Measurements from ENCODE around the gene TMEM132A. TPM values are rescaled to one million over a fixed set of nuclear protein-coding genes. Genes with fewer than 3 reads are reported as not detected.

Gene TMEM132A
- total RNA-seq, 1 donor = 40.6 TPM

- H3K4me3 ChIP-seq (ENCODE audit: low read depth, low read length) = no peak overlapping the region
- no peak for DNase-seq (ENCODE audit: low read depth)
- TF ChIP-seq, protein P1, sequence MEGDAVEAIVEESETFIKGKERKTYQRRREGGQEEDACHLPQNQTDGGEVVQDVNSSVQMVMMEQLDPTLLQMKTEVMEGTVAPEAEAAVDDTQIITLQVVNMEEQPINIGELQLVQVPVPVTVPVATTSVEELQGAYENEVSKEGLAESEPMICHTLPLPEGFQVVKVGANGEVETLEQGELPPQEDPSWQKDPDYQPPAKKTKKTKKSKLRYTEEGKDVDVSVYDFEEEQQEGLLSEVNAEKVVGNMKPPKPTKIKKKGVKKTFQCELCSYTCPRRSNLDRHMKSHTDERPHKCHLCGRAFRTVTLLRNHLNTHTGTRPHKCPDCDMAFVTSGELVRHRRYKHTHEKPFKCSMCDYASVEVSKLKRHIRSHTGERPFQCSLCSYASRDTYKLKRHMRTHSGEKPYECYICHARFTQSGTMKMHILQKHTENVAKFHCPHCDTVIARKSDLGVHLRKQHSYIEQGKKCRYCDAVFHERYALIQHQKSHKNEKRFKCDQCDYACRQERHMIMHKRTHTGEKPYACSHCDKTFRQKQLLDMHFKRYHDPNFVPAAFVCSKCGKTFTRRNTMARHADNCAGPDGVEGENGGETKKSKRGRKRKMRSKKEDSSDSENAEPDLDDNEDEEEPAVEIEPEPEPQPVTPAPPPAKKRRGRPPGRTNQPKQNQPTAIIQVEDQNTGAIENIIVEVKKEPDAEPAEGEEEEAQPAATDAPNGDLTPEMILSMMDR (IDR thresholded peaks at IDR 0.05; ENCODE audit: insufficient read depth, low read depth, low read length) = no peak
Observed at GRCh38 chr11:60917267-60917666, 7.0 kb upstream of the TMEM132A start.

DNA sequence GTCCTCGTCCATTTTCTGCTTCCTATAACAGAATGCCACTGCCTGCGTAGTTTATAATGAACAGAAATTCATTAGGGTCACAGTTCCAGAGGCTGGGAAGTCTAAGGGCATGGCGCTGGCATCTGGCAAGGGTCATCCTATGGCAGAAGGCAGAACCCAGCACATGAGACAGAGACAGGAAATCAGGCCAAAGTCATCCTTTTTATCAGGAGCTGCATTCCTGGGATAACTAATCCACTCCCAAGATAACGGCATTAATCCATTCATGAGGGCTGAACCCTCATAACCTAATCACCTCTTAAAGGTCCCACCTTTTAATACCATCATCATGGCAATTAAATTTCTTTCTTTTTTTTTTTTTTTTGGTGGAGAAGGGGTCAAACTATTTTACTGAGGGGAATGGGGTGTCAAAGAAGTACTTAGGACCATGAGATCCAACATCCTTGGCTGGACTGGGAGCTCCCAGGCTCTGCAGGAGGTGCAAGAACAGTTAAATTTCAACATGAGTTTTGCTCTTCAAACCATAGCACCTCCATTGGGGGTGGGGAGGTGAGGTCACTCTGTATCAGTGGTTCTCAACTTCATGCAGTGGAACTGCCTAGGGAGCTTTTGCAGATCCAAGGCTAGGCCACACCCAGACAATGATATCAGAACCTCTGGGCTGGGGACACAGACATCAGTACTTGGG lies 5.9 kb upstream of the TMEM132A start:
- no peak for DNase-seq (ENCODE audit: low read depth)
- TF ChIP-seq, protein P1 (IDR thresholded peaks at IDR 0.05; ENCODE audit: insufficient read depth, low read depth, low read length) = no peak
- H3K4me3 ChIP-seq (ENCODE audit: low read depth, low read length) = no peak overlapping the region

- H3K4me3 ChIP-seq (ENCODE audit: low read depth, low read length) = no peak overlapping the region
- peak; percentile 33 for DNase-seq (ENCODE audit: low read depth)
- TF ChIP-seq, protein P1 (IDR thresholded peaks at IDR 0.05; ENCODE audit: insufficient read depth, low read depth, low read length) = no peak
Observed at GRCh38 chr11:60918939-60919265, 5.4 kb upstream of the TMEM132A start.

DNA sequence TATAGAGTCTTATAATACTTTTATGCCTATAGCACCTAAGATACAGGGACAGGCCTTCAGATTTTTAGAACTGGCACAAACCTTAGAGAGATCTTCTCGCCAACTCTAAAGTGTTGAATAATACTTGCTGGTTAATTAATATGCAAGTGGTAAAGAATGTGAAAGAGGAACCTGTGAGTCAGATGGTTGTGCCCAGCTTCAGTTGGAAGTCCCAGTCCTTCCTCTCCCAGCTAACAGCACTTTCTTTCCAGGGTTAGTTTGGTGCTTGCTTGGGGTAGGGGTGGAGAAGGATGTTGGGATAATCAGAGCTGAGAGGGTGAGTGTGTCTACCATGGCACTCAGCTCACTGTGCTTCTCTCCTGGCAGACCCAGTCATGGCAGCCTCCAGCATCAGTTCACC lies 4.9 kb upstream of the TMEM132A start:
- TF ChIP-seq, protein P1 (IDR thresholded peaks at IDR 0.05; ENCODE audit: insufficient read depth, low read depth, low read length) = no peak
- H3K4me3 ChIP-seq (ENCODE audit: low read depth, low read length) = no peak overlapping the region
- DNase-seq (ENCODE audit: low read depth) = no peak

DNA sequence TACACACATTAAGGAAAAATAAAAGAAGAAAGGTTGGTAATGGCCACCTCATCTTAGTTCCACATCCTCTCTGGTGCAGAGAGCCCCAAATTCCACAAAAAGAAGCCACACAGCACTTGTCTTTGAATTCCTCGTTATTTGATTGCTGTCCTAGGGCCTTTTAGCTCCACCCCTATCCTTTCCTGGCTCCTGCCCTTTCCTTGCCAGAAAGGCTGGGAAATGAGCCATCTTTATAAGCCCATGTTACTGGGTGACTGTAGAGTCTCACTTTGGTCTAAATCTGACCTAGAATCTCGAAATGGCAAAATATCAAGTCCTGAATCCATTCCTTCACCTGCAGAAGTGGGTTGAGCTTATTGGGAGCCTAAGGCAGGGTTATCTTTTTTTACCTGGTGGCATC lies 4.3 kb upstream of the TMEM132A start:
- H3K4me3 ChIP-seq (ENCODE audit: low read depth, low read length) = no peak overlapping the region
- TF ChIP-seq, protein P1 (IDR thresholded peaks at IDR 0.05; ENCODE audit: insufficient read depth, low read depth, low read length) = no peak
- DNase-seq (ENCODE audit: low read depth) = no peak

DNA sequence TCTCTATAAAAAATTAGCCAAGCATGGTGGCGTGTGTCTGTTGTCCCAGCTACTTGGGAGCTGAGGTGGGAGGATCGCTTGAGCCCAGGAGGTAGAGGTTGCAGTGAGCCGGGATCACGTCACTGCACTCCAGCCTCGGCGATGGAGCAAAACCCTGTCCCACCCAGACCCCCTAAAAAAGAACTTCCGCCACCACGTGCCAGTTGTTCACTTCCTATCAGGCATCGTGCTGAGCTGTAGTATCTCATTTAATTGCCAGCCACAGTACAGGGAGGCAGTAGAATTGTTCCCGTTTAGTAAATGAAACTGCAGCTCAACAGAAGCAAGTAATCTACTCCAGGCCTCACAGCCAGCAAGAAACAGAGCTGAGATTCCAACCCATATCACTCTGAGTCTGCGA lies 3.0 kb upstream of the TMEM132A start:
- no peak overlapping the region for H3K4me3 ChIP-seq (ENCODE audit: low read depth, low read length)
- no peak for DNase-seq (ENCODE audit: low read depth)
- TF ChIP-seq, protein P1 (IDR thresholded peaks at IDR 0.05; ENCODE audit: insufficient read depth, low read depth, low read length) = no peak

GRCh38 chr11:60921777-60922335 lies 2.4 kb upstream of the TMEM132A start:
- no peak overlapping the region for H3K4me3 ChIP-seq (ENCODE audit: low read depth, low read length)
- DNase-seq (ENCODE audit: low read depth) = no peak
- TF ChIP-seq, protein P1 (IDR thresholded peaks at IDR 0.05; ENCODE audit: insufficient read depth, low read depth, low read length) = no peak

Measured in fibroblast of villous mesenchyme (primary cell).